Measurements from ENCODE around the gene LRCH1. TPM values are rescaled to one million over a fixed set of nuclear protein-coding genes. Genes with fewer than 3 reads are reported as not detected.

Gene LRCH1
- total and polyA plus RNA-seq, 10 of the 15 experiments (the other 5 are each of a cell fraction or from before 2014, with no cell fraction given) = 5.3 to 48.9 (median 14.4) TPM

DNA sequence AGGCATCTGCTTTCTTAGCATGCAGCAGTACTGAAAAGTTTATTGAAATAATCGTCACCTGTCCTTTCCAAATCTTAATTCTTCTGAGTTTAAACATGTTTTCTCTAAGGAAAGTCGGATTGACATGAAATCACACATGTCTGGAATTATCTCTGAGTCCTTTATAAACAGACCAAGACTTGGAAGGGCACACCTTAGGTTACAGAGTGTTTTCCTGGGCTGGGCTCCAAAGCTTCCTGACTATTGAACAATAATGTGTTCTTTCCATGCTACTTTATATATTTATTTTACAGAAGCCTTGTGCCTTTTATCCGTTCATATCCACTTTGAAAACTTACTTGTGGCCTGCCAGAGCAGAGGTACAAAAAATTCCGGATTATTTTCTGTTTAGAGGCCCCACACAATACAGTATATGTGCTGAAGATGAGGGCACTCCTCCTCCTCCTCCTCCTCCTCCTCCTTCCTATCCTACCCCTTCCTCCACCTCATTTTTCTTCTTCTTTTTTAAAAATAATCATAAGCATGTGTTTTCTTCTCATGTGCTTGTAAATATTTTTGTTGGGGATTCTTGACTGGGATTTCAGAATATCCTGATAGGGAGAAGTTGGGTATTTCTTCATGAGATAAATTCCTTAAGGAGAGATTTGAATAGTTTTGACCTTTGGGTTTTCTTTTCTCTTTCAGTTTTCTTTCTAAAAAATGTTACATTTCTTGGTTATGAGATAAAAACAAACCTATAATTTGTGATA is 52.3 kb downstream of the LRCH1 start:
- ATAC-seq = no peak
- no peak for FAIRE-seq
- Histone ChIP-seq H3K27ac (ENCODE audit: control insufficient read depth, insufficient read depth) (peak overlapping the region; percentile 85), H3K4me1 (ENCODE audit: control insufficient read depth, insufficient read depth, low read length) (peaks cover 45% of the 10 kb centered on the region), H3K9me3 (replicated peaks; ENCODE audit: control insufficient read depth, insufficient read depth, low read length) (no peaks in the 10 kb centered on the region), H2AFZ (ENCODE audit: control insufficient read depth, low read depth, low read length) (no peak overlapping the region), H4K20me1 (ENCODE audit: control insufficient read depth, insufficient read depth) (no peaks in the 10 kb centered on the region), H3K9ac (ENCODE audit: control insufficient read depth, insufficient read depth, low read length) (no peak overlapping the region), H3K4me3 (0 out of 2 replicates have a peak overlapping the region, but pooled peaks have one; percentile 6), H3K36me3 (ENCODE audit: control insufficient read depth in 2 of 2, insufficient read depth in 2 of 2, low read length in 1 of 2) (no peaks in the 10 kb centered on the region; a peak in 1 of 4 replicates), H3K27me3 (replicated peaks in 1 of 2; ENCODE audit: control insufficient read depth in 2 of 2, insufficient read depth in 2 of 2, low read length in 1 of 2) (no peaks in the 10 kb centered on the region), H3K4me2 (ENCODE audit: control insufficient read depth, insufficient read depth) (peak overlapping the region; percentile 39), H3K79me2 (ENCODE audit: control insufficient read depth, insufficient read depth, low read length) (peaks cover 99% of the 10 kb centered on the region)
- SMC1A ChIA-PET (ENCODE audit: uncharacterized antibody, unreplicated experiment) = interaction anchor here (0.7 to 16.4 kb wide), 14 partner anchors 16 to 74 kb away, joined by 3 to 367 read pairs (median 6); no protein-coding TSS in a partner anchor
- intact Hi-C loops (cut with micrococcal nuclease; ENCODE audit: unreplicated experiment) (loop anchor here (5.0 kb wide), 1 partner anchor 62 kb away; no protein-coding TSS in a partner anchor), in situ Hi-C loops (cut with MboI) (no loop called here)
- RAD21 ChIA-PET (ENCODE audit: unreplicated experiment) = interaction anchor here (1.0 to 3.9 kb wide), 3 partner anchors 18 to 27 kb away, joined by 3 to 22 read pairs (median 5); no protein-coding TSS in a partner anchor
- WGBS (ENCODE audit: insufficient coverage, insufficient replicate concordance, low lambda C conversion rate, missing lambda C conversion rate) = 57% methylated on average over 4 of the region's 4 CpGs
- TF ChIP-seq, protein P1, sequence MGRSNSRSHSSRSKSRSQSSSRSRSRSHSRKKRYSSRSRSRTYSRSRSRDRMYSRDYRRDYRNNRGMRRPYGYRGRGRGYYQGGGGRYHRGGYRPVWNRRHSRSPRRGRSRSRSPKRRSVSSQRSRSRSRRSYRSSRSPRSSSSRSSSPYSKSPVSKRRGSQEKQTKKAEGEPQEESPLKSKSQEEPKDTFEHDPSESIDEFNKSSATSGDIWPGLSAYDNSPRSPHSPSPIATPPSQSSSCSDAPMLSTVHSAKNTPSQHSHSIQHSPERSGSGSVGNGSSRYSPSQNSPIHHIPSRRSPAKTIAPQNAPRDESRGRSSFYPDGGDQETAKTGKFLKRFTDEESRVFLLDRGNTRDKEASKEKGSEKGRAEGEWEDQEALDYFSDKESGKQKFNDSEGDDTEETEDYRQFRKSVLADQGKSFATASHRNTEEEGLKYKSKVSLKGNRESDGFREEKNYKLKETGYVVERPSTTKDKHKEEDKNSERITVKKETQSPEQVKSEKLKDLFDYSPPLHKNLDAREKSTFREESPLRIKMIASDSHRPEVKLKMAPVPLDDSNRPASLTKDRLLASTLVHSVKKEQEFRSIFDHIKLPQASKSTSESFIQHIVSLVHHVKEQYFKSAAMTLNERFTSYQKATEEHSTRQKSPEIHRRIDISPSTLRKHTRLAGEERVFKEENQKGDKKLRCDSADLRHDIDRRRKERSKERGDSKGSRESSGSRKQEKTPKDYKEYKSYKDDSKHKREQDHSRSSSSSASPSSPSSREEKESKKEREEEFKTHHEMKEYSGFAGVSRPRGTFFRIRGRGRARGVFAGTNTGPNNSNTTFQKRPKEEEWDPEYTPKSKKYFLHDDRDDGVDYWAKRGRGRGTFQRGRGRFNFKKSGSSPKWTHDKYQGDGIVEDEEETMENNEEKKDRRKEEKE (IDR thresholded peaks at IDR 0.05) = no peak
- no TSS peak for BruUV-seq (replicated peaks)
- CTCF ChIA-PET = interaction anchor here (0.8 to 5.3 kb wide), 9 partner anchors 10 to 75 kb away, joined by 3 to 41 read pairs (median 4); no protein-coding TSS in a partner anchor
- no peak for DNase-seq (ENCODE audit: low read depth, low spot score)
- POLR2A ChIA-PET = interaction anchor here (0.7 to 2.9 kb wide), 4 partner anchors 10 to 35 kb away, joined by 3 to 12 read pairs (median 4); no protein-coding TSS in a partner anchor

All from GM12878 (cell line).